ENCODE results near the gene CDC14B. TPM values are rescaled to one million over a fixed set of nuclear protein-coding genes. Genes with fewer than 3 reads are reported as not detected.
"Not testable (repeated sequence)": the region's sequence is repeated elsewhere in the genome, so short reads cannot be mapped to it uniquely, and the experiment has no call there.

The CDC14B gene
- total RNA-seq, 2 donors from 2014 or later: 24.4 to 31.2 TPM

DNA sequence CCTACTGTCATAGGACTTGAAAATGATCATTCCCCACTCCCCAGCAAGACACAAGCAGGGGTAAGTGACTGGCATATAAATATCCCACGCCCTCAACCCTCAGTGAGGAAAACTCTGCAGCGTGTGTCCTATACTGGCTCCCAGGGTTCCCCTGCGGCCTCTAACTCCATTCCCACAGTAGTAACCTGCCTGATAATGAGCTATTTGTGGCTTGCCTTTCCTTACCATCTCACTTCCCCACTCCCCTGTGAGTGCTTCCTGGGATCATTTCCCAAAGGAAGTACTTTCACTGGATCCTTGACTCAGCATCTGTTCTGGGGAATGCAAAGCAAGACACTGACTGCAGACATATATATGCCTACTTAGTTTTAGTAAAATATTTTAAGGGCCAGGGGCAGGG is 14.3 kb downstream of the CDC14B start:
- no peak for DNase-seq (ENCODE audit: low spot score)
- intact Hi-C loops (cut with DNase I): no loop called here

DNA sequence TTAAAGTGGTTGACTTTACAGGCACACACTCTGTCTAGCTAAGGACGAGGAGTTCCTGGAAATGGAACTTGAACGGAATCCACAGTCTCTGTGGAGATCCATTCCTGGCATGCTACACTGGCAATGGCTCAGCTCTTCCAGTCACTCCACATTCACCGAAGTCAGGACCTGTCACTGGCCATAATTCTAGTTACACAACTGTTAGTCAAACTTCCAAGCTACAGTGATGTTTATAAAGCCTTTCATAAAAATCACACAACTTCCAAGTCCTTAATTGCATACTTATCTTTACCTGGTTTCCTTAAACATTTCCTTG is 15.7 kb downstream of the CDC14B start:
- intact Hi-C loops (cut with DNase I): no loop called here
- no peak for DNase-seq (ENCODE audit: low spot score)

DNA sequence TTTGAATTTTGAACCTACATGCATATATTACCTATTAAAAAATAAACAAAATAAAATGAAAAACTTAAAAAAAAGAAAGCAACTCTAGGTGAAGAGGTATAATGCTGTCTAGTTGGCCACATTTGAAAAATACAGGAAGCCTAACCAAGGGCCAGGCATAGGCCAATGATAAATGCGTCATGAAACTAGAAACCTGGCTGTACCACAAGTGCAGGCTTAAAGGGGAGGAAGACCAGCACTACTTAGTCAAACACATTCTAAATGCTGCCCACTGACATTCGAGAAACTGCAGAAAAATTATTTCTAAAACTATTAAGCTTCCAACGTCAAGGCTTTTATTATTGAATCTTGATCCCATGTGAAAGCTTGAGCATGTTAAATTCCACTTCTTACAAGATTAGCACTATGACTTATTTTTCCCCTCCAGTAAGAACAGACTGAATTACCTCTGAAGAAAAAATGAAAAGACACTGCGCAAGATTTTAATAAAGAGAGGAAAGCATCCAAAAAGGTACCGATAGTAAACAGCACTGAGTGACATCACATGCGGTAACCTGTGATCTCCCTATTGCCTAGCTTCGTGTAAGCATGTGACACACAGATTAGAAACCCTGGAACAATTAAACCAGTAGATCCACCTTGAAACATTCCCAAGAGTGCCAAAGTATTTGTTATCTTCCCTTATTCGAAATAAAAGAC is 16.2 kb downstream of the CDC14B start:
- DNase-seq (ENCODE audit: low spot score): no peak
- intact Hi-C loops (cut with DNase I): loop anchor here in 1 of 2 donors (2.0 kb wide), 1 partner anchor 41 kb away; no protein-coding TSS in a partner anchor

DNA sequence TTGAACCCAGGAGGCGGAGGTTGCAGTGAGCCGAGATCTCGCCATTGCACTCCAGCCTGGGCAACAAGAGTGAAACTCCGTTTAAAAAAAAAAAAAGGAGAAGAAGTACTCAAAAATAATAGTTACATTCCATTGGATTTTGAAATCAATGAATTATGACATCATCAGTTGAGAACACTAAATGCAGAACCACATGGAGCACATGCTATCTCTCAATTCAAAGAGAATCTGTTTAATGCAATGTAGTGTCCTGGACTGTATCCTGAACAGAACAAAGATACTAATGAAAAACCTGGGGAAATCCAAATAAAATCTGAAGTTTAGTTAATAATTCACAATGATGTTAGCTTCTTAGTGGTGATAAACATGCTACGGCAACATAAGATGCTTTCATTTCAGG is 20.3 kb downstream of the CDC14B start:
- intact Hi-C loops (cut with DNase I): no loop called here
- no peak for DNase-seq (ENCODE audit: low spot score)

DNA sequence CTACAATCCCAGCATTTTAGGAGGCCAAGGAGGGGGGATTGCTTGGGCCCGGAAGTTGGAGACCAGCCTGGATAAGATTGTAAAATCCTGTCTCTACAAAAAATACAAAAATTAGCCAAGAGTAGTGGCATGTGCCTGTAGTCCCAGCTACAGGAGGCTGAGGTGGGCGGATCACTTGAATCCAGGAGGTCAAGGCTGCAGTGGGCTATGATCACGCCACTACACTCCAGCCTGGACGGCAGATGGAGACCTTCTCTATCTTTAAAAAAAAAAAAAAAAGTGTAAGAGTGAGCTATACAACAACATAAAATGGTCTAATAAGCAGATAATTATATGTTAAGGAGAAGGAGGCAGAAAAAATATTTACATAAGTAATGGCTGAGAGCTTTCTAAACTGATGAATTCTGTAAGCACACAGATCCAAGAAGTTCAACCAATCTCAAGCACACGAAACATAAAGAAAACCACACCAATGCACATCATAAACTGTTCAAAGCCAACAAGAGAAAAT is 23.0 kb downstream of the CDC14B start:
- intact Hi-C loops (cut with DNase I): loop anchor here in 1 of 2 donors (1.0 kb wide), 1 partner anchor 8 kb away; no protein-coding TSS in a partner anchor

DNA sequence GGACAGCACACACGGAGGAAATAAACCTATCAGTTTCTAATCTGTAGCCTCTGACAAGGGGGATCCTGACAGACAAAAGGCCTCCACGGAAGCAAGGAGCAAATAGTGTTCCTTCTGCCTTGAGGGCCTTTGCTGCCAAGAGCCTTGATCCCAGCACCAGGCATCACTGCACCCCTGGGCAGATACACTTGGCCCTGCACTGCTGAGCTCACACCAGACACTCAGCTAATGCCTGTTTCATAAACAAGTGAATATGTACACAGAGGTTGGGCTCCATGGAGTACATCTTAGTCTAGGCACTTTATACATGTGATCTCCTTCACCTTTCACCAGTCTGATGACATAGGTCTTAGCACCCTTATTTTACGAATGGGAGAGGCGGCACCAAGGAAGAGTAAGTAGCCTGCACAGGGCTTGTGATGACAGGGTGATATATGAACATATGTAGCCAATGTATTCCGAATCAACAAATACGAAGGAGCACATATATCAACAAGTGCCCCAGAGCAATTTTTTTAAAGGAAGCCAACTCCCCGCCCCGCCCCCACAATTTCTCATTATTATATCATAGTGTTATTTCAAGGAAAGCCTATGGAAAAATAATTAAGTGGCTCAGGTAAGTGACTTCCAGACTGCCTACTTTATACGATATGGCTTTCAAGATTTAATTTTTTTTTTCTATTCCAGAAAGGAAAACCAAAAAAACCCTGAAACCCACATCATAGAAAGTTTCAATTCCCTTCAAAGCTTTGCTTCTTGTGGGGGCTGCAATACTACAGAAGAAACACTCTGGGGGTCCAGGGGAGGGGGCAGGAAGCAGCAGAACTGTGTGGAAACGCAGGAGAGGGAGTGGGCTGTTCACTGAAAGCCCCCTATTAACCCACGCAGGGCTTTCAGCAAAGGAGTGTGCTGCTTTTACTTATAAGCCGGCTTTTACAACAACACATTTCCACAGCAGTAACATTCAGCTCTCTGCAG is 32.0 kb downstream of the CDC14B start:
- intact Hi-C loops (cut with DNase I): loop anchor here in 1 of 2 donors (1.0 kb wide), 1 partner anchor 10 kb away; no protein-coding TSS in a partner anchor
- peak; percentile 57 for DNase-seq (ENCODE audit: low spot score)

More for the DNA sequence above, 23.0 kb downstream of the CDC14B start:
- DNase-seq (ENCODE audit: low spot score): no peak

DNA sequence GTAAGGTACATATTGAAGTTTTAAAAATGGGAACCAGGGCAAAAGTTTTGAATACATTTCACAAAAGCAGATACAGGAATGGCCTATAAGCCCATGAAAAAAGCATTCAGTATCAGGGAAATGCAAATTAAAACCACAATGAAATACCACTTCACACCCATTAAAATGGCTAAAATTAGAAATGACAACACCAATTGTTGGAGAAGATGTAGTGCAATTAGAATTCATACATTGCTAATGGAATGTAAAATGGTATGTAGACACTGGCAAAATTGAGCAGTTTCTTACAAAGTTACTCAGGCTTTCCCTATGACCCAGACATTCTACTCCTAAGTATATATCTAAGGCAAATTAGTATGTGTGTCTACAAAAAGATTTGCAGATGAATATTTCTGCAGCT is 34.2 kb downstream of the CDC14B start:
- DNase-seq (ENCODE audit: low spot score): no peak
- intact Hi-C loops (cut with DNase I): no loop called here

DNA sequence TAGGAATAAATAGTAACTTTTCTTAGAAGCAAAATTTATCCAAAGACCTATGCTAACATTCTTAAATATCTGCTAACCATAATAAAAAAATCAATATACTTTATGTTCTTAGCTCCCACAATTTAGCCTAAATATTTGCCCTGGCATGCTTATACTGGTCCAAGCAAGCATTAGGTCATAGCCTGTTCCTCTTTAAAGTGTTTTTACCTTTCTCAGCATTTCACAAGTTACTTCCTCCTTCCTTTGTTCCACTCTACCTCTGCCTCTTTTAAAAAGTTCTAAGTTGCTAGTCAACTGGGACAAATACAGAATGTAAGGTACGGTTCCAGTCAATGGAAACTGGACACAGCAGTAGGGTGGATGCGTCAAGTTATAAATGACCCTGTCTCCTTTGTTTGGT is 37.4 kb downstream of the CDC14B start:
- intact Hi-C loops (cut with DNase I); DNase-seq (ENCODE audit: low spot score): not testable (repeated sequence)

DNA sequence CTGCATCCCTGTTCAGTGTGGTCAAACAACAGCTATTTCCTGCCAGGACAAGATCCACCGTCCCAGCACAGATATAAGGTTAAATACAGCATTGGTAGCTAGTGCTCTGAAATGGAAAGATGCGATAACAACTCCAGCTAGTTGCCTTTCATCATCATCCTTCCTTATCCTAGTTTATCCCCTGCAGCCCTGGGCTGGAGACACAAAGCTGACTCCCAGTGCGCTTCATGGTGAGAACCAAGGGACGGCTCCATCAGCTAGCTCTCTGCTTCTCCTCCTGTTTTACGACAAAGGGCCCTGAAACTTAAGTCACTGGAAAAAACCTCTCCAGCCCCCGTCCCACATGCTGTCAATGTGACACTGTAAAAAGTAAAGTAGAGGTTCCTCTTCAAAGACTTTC is 37.9 kb downstream of the CDC14B start:
- DNase-seq (ENCODE audit: low spot score): no peak
- intact Hi-C loops (cut with DNase I): no loop called here

DNA sequence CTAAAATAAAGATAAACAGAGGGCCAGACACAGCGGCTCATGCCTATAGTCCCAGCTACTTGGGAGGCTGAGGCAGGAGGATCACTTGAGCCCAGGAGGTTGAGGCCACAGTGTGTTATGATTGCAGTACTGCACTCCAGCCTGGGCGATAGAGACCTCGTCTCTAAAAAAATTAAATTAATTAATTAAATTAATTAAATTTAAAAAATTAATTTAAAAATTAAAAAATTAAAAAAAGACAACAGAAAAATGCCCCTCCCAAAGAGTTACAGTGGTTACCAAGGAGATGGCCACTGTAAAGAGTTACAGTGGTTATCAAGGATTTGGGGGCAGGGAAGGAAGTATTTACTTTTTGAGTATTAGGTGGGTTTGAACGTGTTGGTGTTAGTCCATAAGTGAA is 38.3 kb downstream of the CDC14B start:
- intact Hi-C loops (cut with DNase I): no loop called here
- DNase-seq (ENCODE audit: low spot score): no peak

DNA sequence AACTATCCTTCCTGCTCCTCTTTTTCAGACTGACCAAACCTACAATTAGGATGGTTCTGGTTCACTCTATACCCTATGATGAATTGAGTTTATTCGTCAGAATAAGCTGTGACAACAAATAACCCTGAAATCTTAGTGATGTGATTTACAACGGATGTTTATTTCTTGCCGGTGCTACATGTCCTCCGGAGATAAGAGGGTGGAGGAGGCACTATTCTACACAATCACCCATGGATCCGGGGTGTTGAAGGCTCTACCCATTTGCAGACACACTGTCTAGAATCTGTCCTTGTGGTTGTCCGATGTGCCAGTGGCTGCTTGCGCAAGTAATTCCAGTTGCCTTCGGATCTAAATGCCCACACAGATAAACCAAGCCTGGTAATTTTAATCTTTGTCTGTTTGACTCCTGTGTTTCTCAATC is 44.7 kb downstream of the CDC14B start:
- DNase-seq (ENCODE audit: low spot score): no peak
- intact Hi-C loops (cut with DNase I): no loop called here

DNA sequence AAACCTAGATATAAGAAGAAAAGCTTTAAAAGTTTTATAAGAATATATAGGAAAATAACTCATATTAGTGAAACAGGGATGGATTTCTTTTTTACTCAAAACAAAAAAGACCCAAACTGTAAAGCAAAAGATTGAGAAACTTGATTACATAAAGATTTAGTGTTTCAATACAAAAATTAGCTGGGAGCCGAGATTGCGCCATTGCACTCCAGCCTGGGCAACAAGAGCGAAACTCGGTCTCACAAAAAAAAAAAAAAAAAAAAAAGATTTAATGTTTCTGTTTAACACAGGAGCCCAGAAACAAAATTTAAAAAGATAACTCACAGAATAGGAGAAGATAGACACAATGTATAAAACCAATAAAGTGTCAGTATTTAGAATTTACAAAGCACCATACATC is 45.2 kb downstream of the CDC14B start:
- intact Hi-C loops (cut with DNase I): no loop called here
- no peak for DNase-seq (ENCODE audit: low spot score)

DNA sequence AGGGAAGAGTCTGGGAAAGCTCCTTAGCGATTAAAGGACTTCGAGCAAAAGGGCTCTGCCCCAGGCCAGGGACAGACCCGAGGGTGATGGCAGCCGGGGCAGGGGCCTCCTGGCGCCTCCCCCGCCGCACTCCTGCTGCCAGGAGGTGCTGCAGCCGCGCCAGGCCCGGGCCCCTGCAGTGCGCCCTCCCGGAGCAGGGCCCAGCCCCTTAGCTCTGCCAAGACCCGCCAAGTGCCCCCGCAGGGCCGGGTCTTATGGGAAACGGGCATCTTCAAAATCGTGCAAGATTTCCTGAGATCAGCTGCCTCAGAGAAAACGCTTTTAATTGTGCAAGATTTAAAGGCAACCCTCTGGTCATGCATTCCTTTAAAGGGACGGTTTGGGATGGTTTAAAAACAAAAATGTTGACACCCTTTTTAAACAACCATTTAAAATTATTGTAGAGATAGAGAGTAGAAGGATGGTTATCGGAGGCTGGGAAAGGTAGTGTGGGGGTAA is 52.4 kb downstream of the CDC14B start:
- no peak for DNase-seq (ENCODE audit: low spot score)
- intact Hi-C loops (cut with DNase I): loop anchor here in 1 of 2 donors (10.0 kb wide), 1 partner anchor 62 kb away; no protein-coding TSS in a partner anchor

DNA sequence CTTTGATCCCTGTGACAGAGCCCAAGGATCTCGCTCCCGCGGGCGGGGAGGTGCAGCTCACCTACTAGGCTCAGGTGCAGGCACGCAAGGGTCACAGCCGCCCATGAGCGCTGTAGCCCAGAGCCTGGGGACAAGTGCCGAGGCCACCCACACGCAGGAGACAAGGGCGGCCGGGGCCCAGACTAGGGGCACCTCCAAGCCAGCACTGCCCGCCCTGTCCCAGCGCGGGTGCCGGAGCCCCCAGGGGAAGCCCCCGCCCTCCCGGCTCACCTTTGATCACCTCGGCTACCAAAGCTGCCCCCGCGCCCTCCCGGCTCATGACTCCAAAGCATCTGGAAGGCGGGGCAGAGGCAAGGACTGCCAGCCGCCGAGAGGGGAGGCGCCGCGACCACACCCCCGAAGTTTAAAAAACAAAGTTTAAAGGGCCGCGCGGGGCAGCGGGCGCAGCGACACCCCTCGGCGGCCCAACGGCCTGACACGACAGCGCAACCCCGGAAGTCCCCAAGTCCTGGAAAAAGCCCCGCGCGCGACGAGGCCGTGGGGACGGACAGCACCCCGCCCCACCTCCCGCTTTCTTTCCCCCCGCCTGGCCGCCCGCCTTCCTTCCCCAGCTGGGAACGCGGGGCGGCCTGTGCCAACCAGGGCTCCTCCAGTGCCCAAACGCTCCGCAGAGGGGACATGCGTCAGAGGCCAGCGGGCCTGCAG is 53.0 kb downstream of the CDC14B start:
- DNase-seq (ENCODE audit: low spot score): peak; percentile 93

DNA sequence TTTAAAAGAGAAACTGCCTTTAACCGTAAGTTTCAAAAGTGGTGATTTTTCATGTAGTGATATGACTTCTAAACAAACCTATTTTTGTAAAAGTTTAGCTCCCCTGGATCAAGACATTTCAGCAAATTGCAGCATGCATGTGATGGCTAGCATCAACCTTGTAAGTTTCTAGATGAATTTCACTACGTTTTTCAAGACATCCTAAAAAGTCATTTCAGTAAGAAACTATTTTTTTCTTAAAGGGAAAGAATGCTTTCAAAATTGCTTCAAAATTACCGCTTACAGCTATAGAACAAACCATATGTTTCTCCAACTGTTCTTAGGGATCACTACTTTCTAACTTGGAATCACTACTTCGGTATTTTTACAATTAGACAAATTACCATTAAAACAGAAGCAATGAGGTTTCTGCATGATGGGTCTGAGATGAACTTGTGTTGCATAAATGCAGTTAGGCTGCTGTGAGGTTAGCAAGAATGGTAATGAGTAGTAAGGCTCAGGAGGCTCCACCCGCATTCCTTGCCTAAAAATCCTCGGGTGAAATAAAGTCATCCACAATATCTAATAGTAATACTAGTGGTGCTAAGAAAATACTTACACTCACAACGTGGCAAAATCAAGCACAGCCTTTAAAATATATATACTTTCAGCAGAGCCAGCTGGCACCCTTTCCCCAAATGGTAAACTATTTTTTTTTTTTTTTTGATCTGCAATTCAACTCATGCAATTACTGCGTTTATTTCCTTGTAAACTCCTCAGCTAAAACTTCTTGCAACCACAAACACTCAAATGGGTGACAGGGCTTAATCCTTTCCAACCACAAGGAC is 53.8 kb downstream of the CDC14B start:
- intact Hi-C loops (cut with DNase I): loop anchor here in 1 of 2 donors (10.0 kb wide), 1 partner anchor 61 kb away; no protein-coding TSS in a partner anchor
- no peak for DNase-seq (ENCODE audit: low spot score)

More for the DNA sequence above, 53.0 kb downstream of the CDC14B start:
- intact Hi-C loops (cut with DNase I): loop anchor here in 1 of 2 donors (10.0 kb wide), 1 partner anchor 62 kb away; no protein-coding TSS in a partner anchor

DNA sequence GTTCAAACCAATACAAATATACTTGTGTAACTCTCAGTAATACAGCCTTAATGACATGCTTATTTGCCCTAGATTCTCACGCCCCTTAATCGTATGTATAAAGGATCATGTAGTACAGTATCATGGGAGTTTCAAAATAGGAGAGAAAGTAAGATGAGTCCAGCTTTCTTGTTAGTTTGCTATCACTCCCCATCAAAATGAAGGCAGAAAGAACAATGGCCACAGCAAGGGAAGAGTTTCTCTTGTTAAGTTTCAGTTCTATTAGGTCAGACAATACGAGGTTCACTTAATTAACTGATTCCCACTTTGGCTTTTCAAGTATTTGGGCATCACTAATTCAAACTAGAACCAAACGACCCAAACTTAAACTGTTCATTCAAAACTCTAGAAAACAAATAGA is 55.4 kb downstream of the CDC14B start:
- intact Hi-C loops (cut with DNase I): loop anchor here in 1 of 2 donors (10.0 kb wide), 1 partner anchor 59 kb away; no protein-coding TSS in a partner anchor

DNA sequence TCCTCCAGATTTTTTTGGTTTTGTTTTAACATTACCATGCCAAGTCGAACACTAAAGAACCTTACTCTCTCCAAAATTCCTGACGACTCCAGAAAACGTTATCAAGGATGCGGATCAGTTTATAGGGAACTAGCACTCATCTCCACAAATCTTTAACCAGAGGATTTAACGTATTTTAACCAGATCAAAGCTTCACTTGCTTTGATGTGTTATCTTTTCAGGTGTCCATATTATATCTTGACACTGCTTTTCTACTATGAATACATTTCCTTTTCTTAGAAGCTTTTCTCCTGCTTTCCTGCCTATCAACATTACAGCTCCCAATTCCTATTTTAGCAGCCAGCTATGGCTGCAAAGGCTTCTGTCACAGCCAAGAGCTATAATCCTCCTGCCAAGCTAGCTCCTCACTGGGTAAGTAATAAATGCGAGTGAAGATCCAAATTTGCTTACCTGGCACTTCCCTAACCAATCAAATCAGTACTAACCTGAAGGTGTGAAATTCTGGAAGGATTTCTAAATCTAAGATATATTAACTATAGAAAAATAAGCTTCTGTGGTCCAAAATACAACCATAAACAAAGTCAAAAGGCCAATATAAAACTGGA is 60.2 kb downstream of the CDC14B start:
- intact Hi-C loops (cut with DNase I): loop anchor here in 1 of 2 donors (5.0 kb wide), 1 partner anchor 37 kb away; no protein-coding TSS in a partner anchor
- no peak for DNase-seq (ENCODE audit: low spot score)

More for the DNA sequence above, 55.4 kb downstream of the CDC14B start:
- no peak for DNase-seq (ENCODE audit: low spot score)

DNA sequence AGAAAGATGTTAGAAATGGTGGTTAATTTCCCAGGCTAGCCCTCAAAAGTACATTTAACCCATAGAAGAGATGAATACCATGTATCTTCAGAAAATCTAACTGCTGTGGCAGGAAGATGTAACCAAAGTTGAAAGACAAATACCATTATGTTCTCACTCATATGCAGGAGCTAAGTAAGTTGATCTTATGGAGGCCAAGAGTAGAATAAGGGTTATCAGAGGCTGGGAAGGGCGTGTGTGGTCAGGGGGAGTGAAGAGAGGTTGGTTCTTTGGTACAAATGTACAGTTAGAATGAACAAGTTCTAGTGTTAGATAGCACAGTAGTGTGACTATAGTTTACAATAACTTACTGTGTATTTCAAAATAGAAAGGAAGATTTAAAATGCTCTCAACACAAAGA is 61.7 kb downstream of the CDC14B start:
- no peak for DNase-seq (ENCODE audit: low spot score)
- intact Hi-C loops (cut with DNase I): loop anchor here in 1 of 2 donors (5.0 kb wide), 1 partner anchor 36 kb away; no protein-coding TSS in a partner anchor
